ENCODE measurements around the gene CSTA. TPM values are rescaled to one million over a fixed set of nuclear protein-coding genes. Genes with fewer than 3 reads are reported as not detected.

The CSTA gene
- total RNA-seq = 2,321 TPM

- peak; percentile 89 for ATAC-seq
These were observed at the start of gene CSTA for GRCh38 chr3:122324871-122325323. TSS of gene CSTA (plus strand) at chr3:122325248. CDS start at chr3:122325293, 45 bp downstream.

GRCh38 chr3:122281891-122282290, 43.2 kb upstream of the CSTA start:
- ATAC-seq = no peak

GRCh38 chr3:122283796-122284445, 41.1 kb upstream of the CSTA start:
- no peak for ATAC-seq

GRCh38 chr3:122284486-122284885, 40.6 kb upstream of the CSTA start:
- no peak for ATAC-seq

GRCh38 chr3:122294359-122294758, 30.7 kb upstream of the CSTA start:
- ATAC-seq = peak; percentile 70

GRCh38 chr3:122295266-122296062, 29.6 kb upstream of the CSTA start:
- ATAC-seq = peak; percentile 83

GRCh38 chr3:122298239-122298638, 26.8 kb upstream of the CSTA start:
- ATAC-seq = no peak

- no peak for ATAC-seq
These were observed 25.8 kb upstream of the CSTA start for GRCh38 chr3:122299215-122299614.

- ATAC-seq = no peak
These were observed 25.1 kb upstream of the CSTA start for GRCh38 chr3:122299872-122300460.

- no peak for ATAC-seq
These were observed 24.0 kb upstream of the CSTA start for GRCh38 chr3:122301063-122301462.

GRCh38 chr3:122305818-122306621, 19.0 kb upstream of the CSTA start:
- peak; percentile 73 for ATAC-seq

- no peak for ATAC-seq
These were observed 18.5 kb upstream of the CSTA start for GRCh38 chr3:122306622-122306953.

- ATAC-seq = no peak
These were observed 17.9 kb upstream of the CSTA start for GRCh38 chr3:122307094-122307687.

GRCh38 chr3:122307976-122308375, 17.1 kb upstream of the CSTA start:
- ATAC-seq = no peak

- ATAC-seq = peak; percentile 80
These were observed 14.7 kb upstream of the CSTA start for GRCh38 chr3:122310361-122310760.

GRCh38 chr3:122312826-122313225, 12.2 kb upstream of the CSTA start:
- no peak for ATAC-seq

- ATAC-seq = peak; percentile 78
These were observed 11.8 kb upstream of the CSTA start for GRCh38 chr3:122313281-122313680.

GRCh38 chr3:122314228-122314876, 10.7 kb upstream of the CSTA start:
- ATAC-seq = peak; percentile 79

GRCh38 chr3:122315619-122316018, 9.4 kb upstream of the CSTA start:
- ATAC-seq = no peak

- ATAC-seq = no peak
These were observed 8.7 kb upstream of the CSTA start for GRCh38 chr3:122316368-122316767.

GRCh38 chr3:122318620-122319019, 6.4 kb upstream of the CSTA start:
- peak; percentile 85 for ATAC-seq

All from esophagus mucosa (tissue), 1 donor.